UCSD-AML1 (cell line): ENCODE results near the gene GHRL.

ENCODE experiments used
- DNase-seq: peaks from one replicate; lab custom pipeline; 2025; ENCODE audit not compliant: unreplicated experiment; lab: John Stamatoyannopoulos, UW

The GHRL gene

GRCh38 chr3:10328460-10329071, 35.8 kb upstream of the GHRL start:
- no peak for DNase-seq

DNA sequence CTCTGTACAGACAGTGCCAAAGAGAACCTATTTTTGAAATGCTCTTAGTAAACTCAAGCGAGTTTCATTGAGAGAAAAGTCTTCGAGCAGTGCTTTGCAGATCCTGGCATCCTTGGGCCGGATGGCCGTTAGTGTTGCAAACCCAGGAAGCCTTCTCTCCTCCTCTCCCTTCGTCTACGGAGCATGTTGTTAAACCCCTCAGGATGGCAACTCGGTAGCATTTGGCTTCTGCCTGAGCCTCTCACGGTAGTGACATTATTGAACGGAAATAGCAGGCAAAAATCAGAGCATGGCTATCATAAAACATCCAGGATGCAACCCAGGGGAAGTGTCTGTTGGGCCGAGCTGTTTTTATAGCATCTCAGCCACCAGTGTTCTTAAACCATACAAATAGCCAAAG, 34.8 kb upstream of the GHRL start:
- DNase-seq: no peak

DNA sequence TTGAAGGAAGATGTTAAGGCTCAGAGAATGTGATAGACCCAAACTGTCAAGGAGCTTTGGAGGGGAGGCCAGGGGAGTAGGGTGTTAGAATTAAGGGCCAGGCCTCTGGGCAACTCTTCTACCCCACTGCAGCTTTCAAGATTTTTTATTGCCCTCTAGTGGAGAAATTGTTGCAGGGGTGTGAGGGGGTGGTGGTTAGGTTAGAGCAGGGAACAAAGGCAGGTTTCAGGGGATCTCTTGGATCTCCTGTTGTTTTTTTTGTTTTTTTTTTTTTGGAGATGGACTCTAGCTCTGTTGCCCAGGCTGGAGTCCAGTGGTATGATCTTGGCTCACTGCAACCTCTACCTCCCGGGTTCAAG, 29.6 kb upstream of the GHRL start:
- no peak for DNase-seq

DNA sequence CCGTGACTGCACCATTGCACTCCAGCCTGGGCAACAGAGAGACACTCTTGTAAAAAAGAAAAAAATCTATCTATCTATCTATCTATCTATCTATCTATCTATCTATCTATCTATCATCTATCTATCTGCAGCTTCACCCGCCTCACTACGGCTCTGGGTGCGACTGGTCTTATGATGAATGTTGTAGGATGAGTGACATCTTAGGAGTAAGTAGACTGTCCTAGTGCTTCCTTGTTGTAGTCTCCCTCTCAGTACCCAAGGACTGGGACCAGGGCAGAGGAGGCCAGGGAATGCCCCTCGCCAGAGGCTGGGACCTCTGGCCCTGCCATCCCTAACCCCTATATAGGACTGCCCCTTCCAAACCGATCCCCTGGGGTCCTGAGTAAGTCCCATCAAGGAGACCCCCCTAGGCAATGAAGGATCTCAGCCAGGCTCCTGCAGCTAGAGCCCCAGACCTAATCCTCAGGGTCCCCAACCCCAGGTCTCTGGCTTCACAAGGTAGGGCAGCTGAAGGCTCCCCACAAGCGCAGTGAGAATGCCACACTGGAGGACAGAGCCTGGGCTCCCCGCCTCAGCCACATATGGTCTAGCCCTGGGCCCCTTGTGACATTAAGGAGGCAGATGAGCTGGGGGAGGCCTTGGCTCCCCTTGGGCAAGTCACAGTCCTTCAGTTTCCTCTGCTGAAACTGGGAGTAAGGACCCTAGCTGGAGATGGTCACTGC, 29.0 kb upstream of the GHRL start:
- DNase-seq: no peak

DNA sequence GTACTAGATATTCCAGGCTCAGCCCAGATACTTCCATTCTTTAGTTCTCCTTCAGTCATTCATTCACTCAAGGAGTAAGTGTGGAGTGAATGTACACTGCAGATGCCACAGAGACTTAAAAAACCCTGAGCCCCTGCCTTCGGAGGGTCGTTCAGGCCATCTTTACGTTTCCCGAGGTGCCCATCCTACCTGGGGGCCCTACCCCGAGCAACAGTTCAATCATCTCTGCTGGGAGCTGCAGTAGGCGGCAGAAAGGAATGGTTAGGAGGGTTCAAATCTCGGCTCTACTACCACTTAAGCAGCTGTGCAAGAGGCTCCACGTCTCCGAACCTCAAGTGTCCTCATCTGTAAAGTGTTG, 27.6 kb upstream of the GHRL start:
- no peak for DNase-seq

DNA sequence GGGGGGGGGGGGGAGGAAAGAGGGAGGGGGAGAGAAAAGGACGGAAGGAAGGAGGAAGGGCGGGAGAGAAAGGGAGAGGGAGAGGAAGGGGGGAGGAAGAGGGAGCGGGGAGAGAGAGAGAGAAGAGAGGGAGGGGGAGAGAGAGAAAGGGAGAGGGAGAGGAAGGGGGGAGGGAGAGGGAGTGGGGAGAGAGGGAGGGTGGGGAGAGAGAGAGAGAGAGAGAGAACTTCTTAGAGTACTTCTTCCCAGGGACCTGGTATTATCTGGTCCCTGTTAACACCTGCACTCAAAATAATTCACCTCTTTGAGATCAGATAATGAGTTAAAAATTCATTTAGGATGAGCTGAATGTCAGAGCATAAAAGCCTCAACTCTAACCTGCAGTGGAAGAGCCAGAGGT, 27.1 kb upstream of the GHRL start:
- DNase-seq: no peak

DNA sequence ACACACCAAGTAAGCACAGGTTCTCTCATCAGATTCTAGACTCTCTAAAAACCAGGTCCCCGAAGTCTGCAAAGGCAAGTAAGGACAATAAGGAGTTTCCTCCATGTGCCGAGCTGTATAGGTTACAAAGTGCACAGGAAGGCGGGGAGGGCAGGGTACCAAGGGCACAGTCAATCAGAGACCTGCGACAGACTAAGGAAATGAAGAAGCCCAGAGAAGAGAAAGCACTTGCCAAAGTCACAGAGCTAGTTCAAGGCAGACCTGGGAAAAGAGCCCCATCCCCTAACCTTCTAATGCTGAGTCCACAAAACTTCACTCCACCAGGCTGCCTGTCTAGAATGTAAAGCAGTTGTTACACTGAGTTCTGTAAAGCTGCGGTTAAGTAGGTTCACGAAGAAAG, 26.5 kb upstream of the GHRL start:
- DNase-seq: no peak

GRCh38 chr3:10317961-10318350, 25.2 kb upstream of the GHRL start:
- no peak for DNase-seq

- DNase-seq: no peak
These were observed 24.7 kb upstream of the GHRL start for GRCh38 chr3:10317311-10317960.

DNA sequence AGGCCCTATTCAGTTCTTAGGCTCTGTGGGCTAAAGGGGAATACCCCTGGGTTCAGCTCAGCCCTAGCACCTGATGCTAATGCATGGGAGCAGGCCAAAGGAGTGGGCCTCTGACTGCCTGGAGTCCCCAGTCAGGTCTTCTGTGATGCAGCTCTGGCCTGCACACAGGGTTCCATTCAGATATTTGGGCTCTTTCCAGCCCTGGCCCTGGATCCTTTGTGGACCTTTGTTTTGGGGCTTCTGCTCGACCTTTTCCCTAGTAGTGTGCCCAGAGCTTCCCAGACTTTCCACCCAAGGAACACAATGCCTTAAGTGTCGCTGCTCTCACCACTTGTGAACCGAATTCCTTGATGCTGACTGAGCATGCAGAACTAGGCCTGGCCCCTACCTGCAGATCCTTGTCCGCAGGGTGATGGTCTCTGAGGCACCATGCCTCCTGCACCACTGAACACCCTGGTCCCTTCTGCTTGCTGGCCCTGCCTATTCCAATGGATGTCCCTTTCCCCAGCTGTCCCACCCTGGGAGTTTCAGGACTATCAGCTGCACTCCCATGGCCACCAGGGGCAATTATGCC, 23.1 kb upstream of the GHRL start:
- no peak for DNase-seq

DNA sequence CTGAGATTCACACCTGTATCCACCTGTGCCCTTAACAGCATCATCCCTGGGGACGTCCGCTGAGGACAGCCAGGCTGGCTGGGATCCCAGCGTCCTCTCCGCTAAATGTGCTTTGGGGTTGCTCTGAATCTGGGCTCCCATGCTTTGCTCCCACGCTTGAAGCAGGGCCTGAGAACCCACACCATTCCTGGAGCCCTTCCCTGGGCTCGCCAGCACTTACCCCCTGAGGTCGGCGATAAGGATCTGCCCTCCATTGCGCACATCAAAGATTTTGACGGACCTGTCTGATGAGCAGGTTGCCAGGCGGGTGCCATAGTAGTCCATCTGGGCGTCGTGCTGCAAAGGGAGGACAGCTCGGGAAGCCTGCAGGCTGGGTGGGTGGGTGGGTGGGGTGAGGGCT, 22.4 kb upstream of the GHRL start:
- no peak for DNase-seq

GRCh38 chr3:10312861-10313260, 20.1 kb upstream of the GHRL start:
- DNase-seq: no peak

DNA sequence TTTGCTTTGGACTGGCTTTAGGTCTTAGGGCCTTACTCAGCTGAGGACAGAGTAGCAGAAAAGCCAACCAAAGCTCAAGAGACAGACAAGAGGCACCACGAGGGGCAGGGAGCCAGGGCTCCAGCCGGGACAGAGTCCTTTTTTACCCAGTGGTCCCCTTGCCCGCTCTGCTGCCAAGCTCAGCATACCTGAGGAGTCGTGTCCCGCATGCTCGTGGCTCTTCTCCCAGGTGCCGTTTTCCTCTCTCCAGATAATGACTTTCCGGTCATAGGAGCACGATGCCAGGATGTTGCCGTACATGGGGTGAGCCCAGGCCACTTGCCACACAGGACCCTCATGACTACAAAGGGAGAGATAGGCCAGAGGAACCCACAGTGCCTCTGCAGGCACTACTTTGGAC, 19.6 kb upstream of the GHRL start:
- DNase-seq: no peak

- DNase-seq: no peak
These were observed 19.0 kb upstream of the GHRL start for GRCh38 chr3:10311710-10312109.

- no peak for DNase-seq
These were observed 17.8 kb upstream of the GHRL start for GRCh38 chr3:10310578-10310977.

DNA sequence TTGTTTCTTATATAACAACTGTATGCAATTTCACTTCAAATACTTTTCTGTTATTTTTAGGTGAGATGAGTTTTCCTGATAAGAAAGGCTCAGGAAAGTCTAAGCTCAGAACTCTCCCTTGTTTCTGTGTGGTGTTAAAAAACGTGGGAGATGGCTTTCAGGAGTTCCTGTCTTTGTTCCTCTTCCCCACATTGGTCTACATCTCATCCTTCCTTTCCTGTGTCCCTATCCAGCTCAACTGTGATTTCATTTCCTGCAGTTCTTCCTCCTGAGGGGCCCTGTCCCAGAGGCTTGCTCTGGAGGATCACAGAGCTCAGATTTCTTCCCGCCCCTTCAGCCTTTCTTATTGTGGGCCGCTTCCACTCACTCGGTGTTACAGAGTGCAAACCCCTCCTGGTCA, 17.0 kb upstream of the GHRL start:
- no peak for DNase-seq

DNA sequence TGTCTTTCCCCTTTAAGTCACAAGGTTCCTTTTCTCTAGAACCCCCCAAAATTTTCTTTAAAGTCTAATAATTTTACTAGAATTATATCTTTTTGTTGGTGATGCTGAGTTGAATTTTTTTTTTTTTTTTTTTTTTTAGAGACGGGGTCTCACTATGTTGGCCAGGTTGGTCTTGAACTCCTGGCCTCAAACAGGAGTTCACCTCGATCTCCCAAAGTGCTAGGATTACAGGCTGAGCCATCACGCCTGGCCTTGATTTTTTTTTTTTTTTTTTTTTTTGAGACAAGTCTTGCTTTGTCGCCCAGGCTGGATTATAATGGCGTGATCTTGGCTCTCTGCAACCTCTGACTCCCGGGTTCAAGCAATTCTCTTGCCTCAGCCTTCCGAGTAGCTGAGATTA, 15.9 kb upstream of the GHRL start:
- DNase-seq: no peak

DNA sequence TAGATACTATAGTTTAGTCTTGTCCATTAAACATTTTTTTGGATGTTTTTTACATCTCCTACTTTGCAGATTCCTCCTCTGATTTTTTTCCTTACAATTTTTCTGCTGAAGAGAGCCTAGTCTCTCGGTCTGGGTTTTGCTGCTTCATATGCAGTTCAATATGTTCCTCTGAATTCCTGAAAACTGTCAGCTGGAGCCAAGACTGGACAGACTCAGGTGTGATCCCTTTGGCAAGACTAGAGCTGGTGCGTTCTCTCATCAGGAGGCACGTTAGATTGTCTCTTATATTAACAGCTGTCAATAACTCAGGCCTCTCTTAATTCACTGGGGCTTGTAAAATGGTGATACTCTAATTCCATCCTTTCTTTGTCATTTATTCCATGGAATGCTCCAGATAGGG, 13.4 kb upstream of the GHRL start:
- no peak for DNase-seq

GRCh38 chr3:10305331-10305902, 12.7 kb upstream of the GHRL start:
- DNase-seq: no peak

- DNase-seq: no peak
These were observed 12.2 kb upstream of the GHRL start for GRCh38 chr3:10304905-10305304.

DNA sequence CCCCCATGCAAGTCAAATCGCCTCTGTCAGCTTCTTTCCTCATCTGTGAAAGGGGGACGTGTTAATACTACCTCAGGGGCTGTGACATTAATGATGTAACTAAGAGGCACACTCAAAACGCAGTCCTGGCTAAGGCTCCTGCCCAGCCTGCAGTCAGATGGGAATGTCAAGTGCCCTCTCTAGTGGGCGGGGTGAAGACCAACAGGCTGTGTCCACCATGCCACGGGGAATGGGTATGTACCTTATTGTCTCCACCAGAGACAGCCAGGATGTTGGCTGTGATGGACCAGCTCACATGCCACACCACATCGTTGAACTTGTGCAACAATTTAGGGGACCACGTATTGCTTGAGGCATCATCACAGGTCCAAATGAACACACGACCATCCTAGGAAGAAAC, 11.0 kb upstream of the GHRL start:
- DNase-seq: no peak

DNA sequence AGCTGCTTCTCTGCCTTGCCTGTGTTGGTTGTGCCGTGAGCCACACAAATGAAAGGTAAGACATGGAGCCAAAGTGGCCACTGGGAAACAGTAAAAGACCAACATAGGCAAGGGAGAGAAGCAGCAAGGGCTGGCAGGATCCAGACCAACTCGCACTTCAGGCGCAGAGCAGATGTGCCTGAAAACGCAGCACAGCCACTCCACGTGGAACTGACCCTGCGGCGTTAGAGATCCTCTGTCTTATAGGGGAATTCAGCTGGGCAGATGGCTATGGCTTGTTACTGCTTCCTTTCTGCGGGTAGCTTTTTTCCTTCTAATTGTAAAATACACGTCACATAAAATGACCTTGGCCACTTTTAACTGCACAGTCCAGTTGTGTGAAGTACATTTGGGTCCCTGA, 10.4 kb upstream of the GHRL start:
- DNase-seq: no peak
